GM12891 (cell line): ENCODE data around the gene SHOX.

Source experiments
- PAX5 ChIP-seq: IDR thresholded peaks from 2 replicates; pipeline ENCODE4 v1.6.1; 2011; ENCODE audit warnings: low read length, moderate library complexity, mild to moderate bottlenecking; ENCODE audit not compliant: insufficient read depth, severe bottlenecking
- POLR2A ChIP-seq: IDR thresholded peaks from 2 replicates; pipeline ENCODE4 v1.6.1; 2011; ENCODE audit warnings: low read depth, low read length, control low read depth
- POLR2AphosphoS5 ChIP-seq: IDR thresholded peaks from 2 replicates; pipeline ENCODE4 v1.6.1; 2011; ENCODE audit warnings: low read depth, low read length, control low read depth
- POU2F2 ChIP-seq: IDR thresholded peaks from 2 replicates; pipeline ENCODE4 v1.6.1; 2011; ENCODE audit warnings: low read depth, mild to moderate bottlenecking, control low read depth, low read length, moderate library complexity
- SPI1 ChIP-seq: IDR thresholded peaks from 2 replicates; pipeline ENCODE4 v1.6.1; 2011; ENCODE audit warnings: low read depth, low read length, control low read depth
- TAF1 ChIP-seq: IDR thresholded peaks from 2 replicates; pipeline ENCODE4 v1.6.1; 2011; ENCODE audit warnings: low read depth, low read length, control low read depth

- TF ChIP-seq TAF1: no peak
- TF ChIP-seq POLR2AphosphoS5: no peak
- TF ChIP-seq POU2F2: no peak
- TF ChIP-seq POLR2A: no peak
- no peak for TF ChIP-seq SPI1
- no peak for TF ChIP-seq PAX5
These were observed 49.5 kb downstream of the SHOX start for GRCh38 chrX:680062-680461.
